Endothelial cell of umbilical vein (primary cell): Measurements from ENCODE around the gene SEC24C. TPM values are rescaled to one million over a fixed set of nuclear protein-coding genes. Genes with fewer than 3 reads are reported as not detected.

Source experiments
- BruUV-seq: library from RNA; stranded (reverse); fragments of 400-500 nt; replicated peaks from 2 replicates; lab custom pipeline; 2021; lab: Mats Ljungman, UMichigan
- CTCF ChIA-PET: fragments of 300-600, 350-600 bp; sonication (Branson Sonifier 250); formaldehyde crosslinking; loops from one replicate; lab custom pipeline; 2021; ENCODE audit warnings: antibody characterized with exemption, inconsistent platforms; lab: Charles Lee
- POLR2A ChIA-PET: fragments of 300-600, 350-600 bp; sonication (Branson Sonifier 250); formaldehyde crosslinking; loops from one replicate; lab custom pipeline; 2021; ENCODE audit warnings: antibody characterized with exemption, inconsistent platforms; lab: Charles Lee
- DNase-seq: peaks from one replicate; pipeline ENCODE4 v3.0.0-alpha.2; 2011; ENCODE audit warnings: low read depth, low spot score
- FAIRE-seq: peaks from 2 replicates; lab custom pipeline; 2011; peaks lifted over from hg19 to GRCh38; lab: Jason Lieb, UNC
- H2AFZ ChIP-seq: 2 replicates; pipeline ENCODE4 v1.6.0; 2012; ENCODE audit warnings: low read depth, low read length, control low read depth, inconsistent platforms
- H3K27ac ChIP-seq: 2 replicates; pipeline ENCODE4 v1.5.1; 2011; ENCODE audit warnings: low read depth, mild to moderate bottlenecking, control low read depth, low read length, moderate library complexity; ENCODE audit not compliant: insufficient read depth
- H3K27me3 ChIP-seq, 2 experiments: 2 replicates each; pipeline versions ENCODE4 v1.6.0 to v1.6.1; 2011; ENCODE audit warnings: low read length in 2 of 2, mixed read lengths in 1 of 2; ENCODE audit not compliant: control insufficient read depth in 2 of 2, insufficient read depth in 2 of 2
- H3K36me3 ChIP-seq, 2 experiments: 2 replicates in 1 of 2; 3 replicates in 1 of 2; pipeline ENCODE4 v1.5.1; 2011; ENCODE audit warnings: low read length in 2 of 2, mild to moderate bottlenecking in 1 of 2, moderate library complexity in 1 of 2; ENCODE audit not compliant: control insufficient read depth in 2 of 2, insufficient read depth in 2 of 2; ENCODE audit errors: extremely low read depth in 1 of 2
- H3K4me1 ChIP-seq: 3 replicates; pipeline ENCODE4 v1.5.1; 2011; ENCODE audit warnings: mild to moderate bottlenecking, low read length; ENCODE audit not compliant: control insufficient read depth, insufficient read depth; ENCODE audit errors: extremely low read depth
- H3K4me2 ChIP-seq: 2 replicates; pipeline ENCODE4 v1.6.1; 2011; ENCODE audit warnings: low read length, control low read depth, mixed read lengths; ENCODE audit not compliant: insufficient read depth
- H3K4me3 ChIP-seq, 3 experiments: fragments of 200-600 bp in 1 of 3; sonication (generic), shearing (Covaris generic) in 1 of 3; replicated peaks in 1 of 3; 2 replicates each; pipeline ENCODE4 v1.5.1; 2011 to 2016; ENCODE audit warnings: control low read depth in 3 of 3, low read length in 3 of 3, mild to moderate bottlenecking in 2 of 3, inconsistent platforms in 1 of 3, low read depth in 1 of 3, moderate library complexity in 1 of 3; ENCODE audit not compliant: insufficient read depth in 1 of 3
- H3K79me2 ChIP-seq: 2 replicates; pipeline ENCODE4 v1.6.0; 2012; ENCODE audit warnings: low read length, inconsistent platforms; ENCODE audit not compliant: control insufficient read depth, insufficient read depth
- H3K9ac ChIP-seq: replicated peaks from 2 replicates; pipeline ENCODE3; 2011; ENCODE audit warnings: low read length, control low read depth; ENCODE audit not compliant: insufficient read depth; ENCODE audit errors: extremely low read depth
- H3K9me1 ChIP-seq: replicated peaks from 3 replicates; pipeline ENCODE4 v1.6.0; 2011; ENCODE audit warnings: mild to moderate bottlenecking, low read length; ENCODE audit not compliant: control insufficient read depth, insufficient read depth; ENCODE audit errors: extremely low read depth
- H3K9me3 ChIP-seq: replicated peaks from 2 replicates; pipeline ENCODE4 v1.5.1; 2012; ENCODE audit warnings: low read length, inconsistent platforms; ENCODE audit not compliant: control insufficient read depth, insufficient read depth
- H4K20me1 ChIP-seq: replicated peaks from 2 replicates; pipeline ENCODE3; 2011; ENCODE audit warnings: mild to moderate bottlenecking, low read length; ENCODE audit not compliant: control insufficient read depth, insufficient read depth; ENCODE audit errors: extremely low read depth
- CTCF ChIP-seq, 2 donors: IDR thresholded peaks; 1 replicate in 1 of 2; 2 replicates in 1 of 2; pipeline ENCODE4 v1.5.1; 2011; ENCODE audit warnings: low read length in 2 of 2, mild to moderate bottlenecking in 2 of 2, moderate library complexity in 2 of 2, control low read depth in 1 of 2, inconsistent platforms in 1 of 2, low read depth in 1 of 2; ENCODE audit not compliant: insufficient read depth in 1 of 2; ENCODE audit errors: extremely low read depth in 1 of 2
- EZH2 ChIP-seq: IDR thresholded peaks from 2 replicates; pipeline ENCODE4 v1.6.1; 2012; ENCODE audit warnings: borderline replicate concordance, low read depth, mild to moderate bottlenecking, moderate library complexity, low read length, inconsistent platforms; ENCODE audit not compliant: severe bottlenecking
- FOS ChIP-seq: IDR thresholded peaks from 2 replicates; pipeline ENCODE4 v1.6.1; 2011; ENCODE audit warnings: mild to moderate bottlenecking, low read length, moderate library complexity, borderline replicate concordance; ENCODE audit not compliant: insufficient read depth
- GATA2 ChIP-seq: IDR thresholded peaks from 2 replicates; pipeline ENCODE4 v1.7.0; 2011; ENCODE audit warnings: low read depth, mild to moderate bottlenecking, moderate library complexity, mixed read lengths, low read length; ENCODE audit not compliant: insufficient read length, insufficient read depth
- JUN ChIP-seq: IDR thresholded peaks from 2 replicates; pipeline ENCODE4 v1.6.1; 2011; ENCODE audit warnings: borderline replicate concordance, low read depth; ENCODE audit not compliant: insufficient read length, insufficient read depth
- MAX ChIP-seq: IDR thresholded peaks from 2 replicates; pipeline ENCODE4 v1.6.1; 2011; ENCODE audit not compliant: insufficient read depth, insufficient read length
- MYC ChIP-seq: IDR thresholded peaks from one replicate; pipeline ENCODE4 v1.6.1; 2011; ENCODE audit warnings: mild to moderate bottlenecking, low read depth, low read length
- POLR2A ChIP-seq: IDR thresholded peaks from 2 replicates; pipeline ENCODE4 v1.6.1; 2012; ENCODE audit warnings: low read depth, mild to moderate bottlenecking, control low read depth, low read length
- POLR2AphosphoS5 ChIP-seq: IDR thresholded peaks from 2 replicates; pipeline ENCODE4 v1.6.1; 2012; ENCODE audit warnings: low read depth, mild to moderate bottlenecking, control low read depth, low read length, moderate library complexity; ENCODE audit not compliant: insufficient read depth
- dilution Hi-C: fragments of 300-500 bp; cut with MboI; formaldehyde crosslinking; loops from one replicate; pipeline ENCODE4 v1.15.0; 2019; ENCODE audit warnings: low sequenced_read_pairs; ENCODE audit not compliant: extremely low pct_ligation_motif_present
- intact Hi-C: fragments of 100-400 bp; cut with micrococcal nuclease; formaldehyde crosslinking; loops from one replicate; pipeline ENCODE4 v1.10.0; 2022
- polyA plus RNA-seq, 4 experiments: library from polyadenylated mRNA; depleted of rRNA in 3 of 4; stranded (reverse) in 3 of 4; unstranded in 1 of 4; fragments of >200 nt; gene quantifications; 2 replicates each; pipeline versions ENCODE4 v1.2.1 to v1.2.3, GENCODE V29; 2011 to 2012; ENCODE audit warnings: missing spikeins in 1 of 4
- total RNA-seq: library from RNA; stranded (reverse); gene quantifications from 2 replicates; pipeline ENCODE4 v1.2.3, GENCODE V29; 2021

The SEC24C gene
- total and polyA plus RNA-seq, 2 donors (not counting 3 experiments of a cell fraction or from before 2014, with no cell fraction given): 95.5 to 108 TPM

GRCh38 chr10:73781879-73782748, 37.9 kb downstream of the SEC24C start, which contains the start of gene CHCHD1:
Gene CHCHD1 (plus strand): TSS chr10:73782048. CDS start chr10:73782076, 28 bp downstream.
- Histone ChIP-seq H3K4me3 (peak within 1 kb of the TSS; percentile 87 to 96 (median 91)), H3K27ac (peak within 1 kb of the TSS; percentile 60), H3K9me3 (no peaks in the 10 kb centered on the region), H3K9ac (peak within 1 kb of the TSS; percentile 84), H4K20me1 (peaks cover 2% of the 10 kb centered on the region), H3K36me3 (peaks cover 0 to 3% of the 10 kb centered on the region in 2 experiments), H3K4me1 (peaks cover 30% of the 10 kb centered on the region), H3K9me1 (no peaks in the 10 kb centered on the region), H3K4me2 (peak within 1 kb of the TSS; percentile 91), H3K79me2 (peaks cover 52% of the 10 kb centered on the region), H2AFZ (peak within 1 kb of the TSS; percentile 89), H3K27me3 (no peaks in the 10 kb centered on the region)
- dilution Hi-C loops (no loop called here), intact Hi-C loops (no loop called here)
- DNase-seq: peak; percentile 93
- ChIA-PET CTCF (interaction anchor here (0.9 to 2.2 kb wide), 4 partner anchors 11 to 158 kb away, joined by 4 to 10 read pairs (median 5); a partner anchor contains a TSS), POLR2A (interaction anchor here (1.6 kb wide), 1 partner anchor 9 kb away, joined by 11 read pairs; a partner anchor contains a TSS)
- FAIRE-seq: peak; percentile 92
- TF ChIP-seq EZH2 (no peak), POLR2A (peak; percentile 81), GATA2 (no peak), CTCF (IDR thresholded peaks at IDR 0.05; ENCODE audit: extremely low read depth in 1 of 2, insufficient read depth in 1 of 2, low read depth in 1 of 2, low read length in 2 of 2) (no peak), MAX (peak; percentile 66), MYC (peak; percentile 5), JUN (no peak), FOS (no peak), POLR2AphosphoS5 (peak; percentile 83)
- TSS peak; percentile 11 for BruUV-seq
